Astrocyte (in vitro differentiated cells and primary cell): ENCODE measurements around the gene FADS3. TPM values are rescaled to one million over a fixed set of nuclear protein-coding genes. Genes with fewer than 3 reads are reported as not detected.
A peak's percentile ranks its signal among the peaks of the same experiment; 100 is the strongest.

Experiments used
- DNase-seq: peaks from one replicate; pipeline ENCODE4 v3.0.0-alpha.2; 2010; ENCODE audit warnings: low read depth
- FAIRE-seq: peaks from 2 replicates; lab custom pipeline; 2011; peaks lifted over from hg19 to GRCh38; lab: Jason Lieb, UNC
- H2AFZ ChIP-seq: 2 replicates; pipeline ENCODE4 v1.6.0; 2012; ENCODE audit warnings: low read depth, low read length, inconsistent platforms
- H3K27ac ChIP-seq: 2 replicates; pipeline ENCODE4 v1.5.1; 2011; ENCODE audit warnings: low read depth, low read length, inconsistent platforms
- H3K27me3 ChIP-seq: 2 replicates; pipeline ENCODE4 v1.6.0; 2011; ENCODE audit warnings: low read length, inconsistent platforms; ENCODE audit not compliant: insufficient read depth
- H3K36me3 ChIP-seq: 2 replicates; pipeline ENCODE4 v1.5.1; 2011; ENCODE audit warnings: low read length, inconsistent platforms; ENCODE audit not compliant: insufficient read depth
- H3K4me1 ChIP-seq: 2 replicates; pipeline ENCODE4 v1.5.1; 2011; ENCODE audit warnings: low read length, inconsistent platforms; ENCODE audit not compliant: insufficient read depth
- H3K4me2 ChIP-seq: 2 replicates; pipeline ENCODE4 v1.6.0; 2012; ENCODE audit warnings: low read length, inconsistent platforms
- H3K4me3 ChIP-seq: 2 replicates; pipeline ENCODE4 v1.5.1; 2011; ENCODE audit warnings: low read depth, mild to moderate bottlenecking, low read length, inconsistent platforms; ENCODE audit not compliant: insufficient read depth
- H3K79me2 ChIP-seq: 2 replicates; pipeline ENCODE4 v1.6.0; 2012; ENCODE audit warnings: mild to moderate bottlenecking, low read length, inconsistent platforms; ENCODE audit not compliant: insufficient read depth
- H3K9ac ChIP-seq: 2 replicates; pipeline ENCODE4 v1.6.0; 2012; ENCODE audit warnings: mild to moderate bottlenecking, low read length, inconsistent platforms
- H3K9me3 ChIP-seq: 2 replicates; pipeline ENCODE4 v1.5.1; 2012; ENCODE audit warnings: low read depth, mild to moderate bottlenecking, low read length, inconsistent platforms; ENCODE audit not compliant: insufficient read depth
- H4K20me1 ChIP-seq: 2 replicates; pipeline ENCODE4 v1.6.0; 2012; ENCODE audit warnings: low read length, inconsistent platforms; ENCODE audit not compliant: insufficient read depth
- H3K27ac Mint-ChIP-seq: one replicate; pipeline ENCODE4 v1.8.0; 2021; ENCODE audit warnings: mild to moderate bottlenecking, mixed read lengths; ENCODE audit not compliant: unreplicated experiment
- H3K27me3 Mint-ChIP-seq: one replicate; pipeline ENCODE4 v1.8.0; 2021; ENCODE audit warnings: low read depth, mixed read lengths; ENCODE audit not compliant: unreplicated experiment
- H3K36me3 Mint-ChIP-seq: one replicate; pipeline ENCODE4 v1.8.0; 2021; ENCODE audit warnings: low read depth, mixed read lengths; ENCODE audit not compliant: unreplicated experiment
- H3K4me1 Mint-ChIP-seq: one replicate; pipeline ENCODE4 v1.8.0; 2021; ENCODE audit warnings: low read depth, mixed read lengths; ENCODE audit not compliant: unreplicated experiment
- H3K4me3 Mint-ChIP-seq: one replicate; pipeline ENCODE4 v1.8.0; 2021; ENCODE audit warnings: mild to moderate bottlenecking, moderate library complexity, mixed read lengths; ENCODE audit not compliant: unreplicated experiment
- H3K9me3 Mint-ChIP-seq: one replicate; pipeline ENCODE4 v1.8.0; 2021; ENCODE audit warnings: mild to moderate bottlenecking, mixed read lengths; ENCODE audit not compliant: unreplicated experiment
- CTCF ChIP-seq: IDR thresholded peaks from 2 replicates; pipeline ENCODE4 v1.5.1; 2011; ENCODE audit warnings: low read depth, mild to moderate bottlenecking, inconsistent platforms, low read length, moderate library complexity; ENCODE audit not compliant: insufficient read depth
- EZH2 ChIP-seq: IDR thresholded peaks from 2 replicates; pipeline ENCODE4 v1.6.1; 2012; ENCODE audit warnings: mild to moderate bottlenecking, low read length, inconsistent platforms; ENCODE audit not compliant: insufficient read depth
- total RNA-seq: library from RNA; stranded (reverse); gene quantifications from 2 replicates; pipeline ENCODE4 v1.2.1, GENCODE V29; 2021

FADS3 gene
- total RNA-seq, 1 donor from 2014 or later = 59.1 TPM

GRCh38 chr11:61918251-61918937 is 27.0 kb upstream of the FADS3 start:
- no peaks in the 10 kb centered on the region for H3K36me3 ChIP-seq
- H3K36me3 Mint-ChIP-seq = no peaks in the 10 kb centered on the region
- TF ChIP-seq CTCF = no peak

GRCh38 chr11:61917334-61918109 is 26.2 kb upstream of the FADS3 start, which contains the start of gene RAB3IL1:
TSS of gene RAB3IL1 (minus strand) at chr11:61917566. CDS start at chr11:61917367, 199 bp downstream.
- H3K4me2 ChIP-seq = peak within 1 kb of the TSS; percentile 90
- TF ChIP-seq EZH2 (no peak), CTCF (no peak)
- no peak for DNase-seq
- Mint-ChIP-seq H3K9me3 (no peaks in the 10 kb centered on the region), H3K4me1 (peaks cover 4% of the 10 kb centered on the region), H3K27ac (no peak within 1 kb of the TSS), H3K27me3 (peaks cover 51% of the 10 kb centered on the region), H3K36me3 (no peaks in the 10 kb centered on the region), H3K4me3 (peak within 1 kb of the TSS; percentile 82)
- H3K27me3 ChIP-seq = peaks cover 27% of the 10 kb centered on the region
- no peaks in the 10 kb centered on the region for H3K36me3 ChIP-seq
- peak within 1 kb of the TSS; percentile 71 for H2AFZ ChIP-seq
- H3K9ac ChIP-seq = peak within 1 kb of the TSS; percentile 59
- no peaks in the 10 kb centered on the region for H4K20me1 ChIP-seq
- no peak within 1 kb of the TSS for H3K27ac ChIP-seq
- no peaks in the 10 kb centered on the region for H3K9me3 ChIP-seq
- no peaks in the 10 kb centered on the region for H3K79me2 ChIP-seq
- FAIRE-seq = no peak
- H3K4me1 ChIP-seq = peaks cover 3% of the 10 kb centered on the region
- peak within 1 kb of the TSS; percentile 48 for H3K4me3 ChIP-seq

More at GRCh38 chr11:61918251-61918937, 27.0 kb upstream of the FADS3 start:
- no peak overlapping the region for H3K4me3 ChIP-seq
- no peak overlapping the region for H2AFZ ChIP-seq
- H3K4me1 Mint-ChIP-seq = peaks cover 11% of the 10 kb centered on the region
- H3K4me2 ChIP-seq = peak overlapping the region; percentile 90
- H3K27me3 Mint-ChIP-seq = peaks cover 47% of the 10 kb centered on the region
- H3K27me3 ChIP-seq = peaks cover 27% of the 10 kb centered on the region
- H3K9me3 Mint-ChIP-seq = no peaks in the 10 kb centered on the region
- FAIRE-seq (no peak), DNase-seq (no peak)
- no peak overlapping the region for H3K27ac Mint-ChIP-seq
- no peaks in the 10 kb centered on the region for H3K9me3 ChIP-seq
- peaks cover 12% of the 10 kb centered on the region for H3K4me1 ChIP-seq
- no peak overlapping the region for H3K27ac ChIP-seq
- no peak overlapping the region for H3K9ac ChIP-seq
- no peaks in the 10 kb centered on the region for H4K20me1 ChIP-seq
- peak overlapping the region; percentile 82 for H3K4me3 Mint-ChIP-seq
- no peaks in the 10 kb centered on the region for H3K79me2 ChIP-seq
